K562 (cell line): ENCODE data around the gene TXNRD2. TPM values are rescaled to one million over a fixed set of nuclear protein-coding genes. Genes with fewer than 3 reads are reported as not detected.

Experiments
- BCOR ChIP-seq: fragments of 450-650 bp; IDR thresholded peaks from 2 replicates; pipeline ENCODE4 v1.6.1; 2016
- ETS2 ChIP-seq: IDR thresholded peaks from 2 replicates; pipeline ENCODE4 v1.6.1; 2016; ENCODE audit warnings: borderline replicate concordance, missing genetic modification characterization, mild to moderate bottlenecking, moderate library complexity, missing compliant biosample characterization; ENCODE audit not compliant: poor library complexity, severe bottlenecking
- ETV6 ChIP-seq, 3 experiments: fragments of 150-350 bp in 1 of 3; sonication (generic) in 1 of 3; formaldehyde crosslinking in 1 of 3; IDR thresholded peaks; 2 replicates each; pipeline versions ENCODE4 v1.6.1 to v1.8.0; 2014 to 2022; ENCODE audit warnings: borderline replicate concordance in 2 of 3, low read depth in 2 of 3, antibody characterized with exemption in 1 of 3, low read length in 1 of 3, mild to moderate bottlenecking in 1 of 3, missing genetic modification reagents in 1 of 3
- ILF3 ChIP-seq: fragments of 450-650 bp; IDR thresholded peaks from 2 replicates; pipeline ENCODE4 v1.6.1; 2018; ENCODE audit warnings: antibody characterized with exemption, mild to moderate bottlenecking, moderate library complexity, borderline replicate concordance
- KLF1 ChIP-seq: fragments of 450-650 bp; IDR thresholded peaks from 2 replicates; pipeline ENCODE4 v1.6.1; 2016; ENCODE audit warnings: missing genetic modification characterization, missing compliant biosample characterization
- KLF13 ChIP-seq: fragments of 450-650 bp; IDR thresholded peaks from 2 replicates; pipeline ENCODE4 v1.6.1; 2016; ENCODE audit warnings: missing genetic modification characterization, low read depth, mild to moderate bottlenecking, missing compliant biosample characterization, moderate library complexity, borderline replicate concordance
- MCM5 ChIP-seq: fragments of 450-650 bp; IDR thresholded peaks from 2 replicates; pipeline ENCODE4 v1.6.1; 2016; ENCODE audit warnings: low read depth
- NCOA1 ChIP-seq: fragments of 450-650 bp; IDR thresholded peaks from 2 replicates; pipeline ENCODE4 v1.6.1; 2016; ENCODE audit warnings: low read depth
- RAD51 ChIP-seq: fragments of 450-650 bp; IDR thresholded peaks from 2 replicates; pipeline ENCODE4 v1.7.1; 2016; ENCODE audit warnings: low read depth, mild to moderate bottlenecking, borderline replicate concordance
- SMC3 ChIP-seq: conservative IDR thresholded peaks from 2 replicates; pipeline ENCODE4 v1.6.1; 2011; ENCODE audit warnings: low read depth, low read length, improper control_type of control experiment; ENCODE audit not compliant: insufficient read depth
- SRSF7 ChIP-seq: fragments of 200-400 bp; formaldehyde crosslinking; optimal IDR thresholded peaks from 2 replicates; pipeline ENCODE3; 2017; ENCODE audit warnings: mild to moderate bottlenecking, low read depth, low read length
- TBL1XR1 ChIP-seq, 2 experiments: IDR thresholded peaks; 2 replicates each; pipeline ENCODE4 v1.6.1; 2012; ENCODE audit warnings: improper control_type of control experiment in 2 of 2, low read length in 2 of 2, mild to moderate bottlenecking in 1 of 2
- TRIM28 ChIP-seq: fragments of 450-650 bp; IDR thresholded peaks from 2 replicates; pipeline ENCODE4 v1.6.1; 2017
- ZNF384 ChIP-seq: IDR thresholded peaks from 2 replicates; pipeline ENCODE4 v1.6.1; 2012; ENCODE audit warnings: low read depth, low read length, improper control_type of control experiment
- polyA plus RNA-seq, 8 experiments: library from polyadenylated mRNA; depleted of rRNA in 4 of 8; stranded (reverse) in 5 of 8; unstranded in 3 of 8; fragments of >200 nt; fragmentation: Nextera tagmentation in 2 of 8; fragmentation: Illumina TruSeq in 1 of 8; extraction: Ambion mirVana in 2 of 8; extraction: Trizol in 1 of 8; gene quantifications; 2 replicates each; pipeline versions ENCODE4 v1.2.1 to v1.2.3, GENCODE V29; 2011 to 2014; ENCODE audit warnings: inconsistent platforms in 1 of 8, missing spikeins in 1 of 8
- total RNA-seq, 7 experiments: library from RNA; depleted of rRNA in 6 of 7; stranded (reverse); fragments of >200 nt in 6 of 7; fragmentation: Illumina TruSeq in 2 of 7; extraction: Trizol in 2 of 7; gene quantifications; 2 replicates each; pipeline versions ENCODE4 v1.2.1 to v1.2.3, GENCODE V29; 2011 to 2021; ENCODE audit warnings: low replicate concordance in 1 of 7
- TF ChIP-seq, protein P1 (sequence below): fragments of 250-450 bp; sonication (Bioruptor Pico); IDR thresholded peaks from 2 replicates; pipeline ENCODE4 v1.4.0; 2020
- TF ChIP-seq, protein P2 (sequence below), 2 experiments: fragments of 450-650 bp in 1 of 2; sonication (generic) in 1 of 2; formaldehyde crosslinking in 1 of 2; IDR thresholded peaks in 1 of 2; conservative IDR thresholded peaks in 1 of 2; 2 replicates each; pipeline versions ENCODE4 v1.6.1 to v1.8.1; 2016 to 2023; ENCODE audit warnings: mild to moderate bottlenecking in 2 of 2, moderate library complexity in 2 of 2, inconsistent platforms in 1 of 2, missing genetic modification reagents in 1 of 2
- TF ChIP-seq, protein P3 (sequence below): fragments of 450-650 bp; IDR thresholded peaks from 2 replicates; pipeline ENCODE4 v1.6.1; 2017; ENCODE audit warnings: mild to moderate bottlenecking, moderate library complexity

The TXNRD2 gene
- total and polyA plus RNA-seq, 9 of the 15 experiments (the other 6 are each of a cell fraction or from before 2014, with no cell fraction given) = 3.3 to 80.2 (median 49.4) TPM

DNA sequence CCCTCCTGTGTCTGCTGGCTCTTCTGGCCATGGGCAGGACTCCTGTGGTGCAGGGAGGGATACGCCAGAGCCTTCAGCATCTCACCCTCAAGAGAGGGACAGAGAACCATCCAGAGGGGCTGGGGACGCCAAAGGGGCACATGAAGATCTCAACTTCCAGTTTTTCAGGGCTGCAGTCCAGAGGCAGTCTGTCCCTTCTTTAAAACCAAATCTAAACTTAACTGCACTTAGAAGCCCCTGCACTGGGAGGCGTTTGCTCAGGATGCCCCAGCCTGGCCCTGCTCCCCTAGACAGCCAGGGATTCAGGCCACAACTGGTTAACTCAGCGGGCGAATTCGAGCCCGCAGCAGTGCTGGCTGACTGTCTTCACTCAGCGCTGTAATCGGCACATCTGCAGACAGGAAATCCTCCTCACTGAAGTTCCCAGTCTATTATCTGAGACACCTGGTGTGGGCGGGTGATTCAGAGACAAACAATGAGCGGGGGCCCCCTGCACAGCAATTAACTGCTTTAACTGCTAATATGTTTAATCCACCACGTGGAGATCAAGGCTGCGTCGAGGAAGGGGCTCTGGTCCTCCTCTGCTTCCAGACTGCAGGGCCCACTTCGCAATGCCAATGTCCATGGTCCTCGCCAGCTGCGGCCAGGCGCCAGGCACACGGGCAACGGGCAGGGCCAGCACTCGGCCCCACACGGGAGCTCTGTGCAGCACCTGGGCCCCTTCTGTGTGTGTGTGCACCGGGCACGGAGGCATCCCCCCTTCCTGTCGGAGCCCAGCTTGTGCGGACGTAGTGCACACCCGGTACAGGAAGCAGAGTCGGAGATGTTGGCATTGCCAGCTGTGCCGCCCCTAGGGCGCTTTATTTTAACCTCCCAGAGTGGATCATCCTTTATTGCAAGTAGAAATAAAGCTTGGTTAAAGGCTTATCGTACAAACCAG lies 50.0 kb downstream of the TXNRD2 start (continued):
- TF ChIP-seq, protein P1, sequence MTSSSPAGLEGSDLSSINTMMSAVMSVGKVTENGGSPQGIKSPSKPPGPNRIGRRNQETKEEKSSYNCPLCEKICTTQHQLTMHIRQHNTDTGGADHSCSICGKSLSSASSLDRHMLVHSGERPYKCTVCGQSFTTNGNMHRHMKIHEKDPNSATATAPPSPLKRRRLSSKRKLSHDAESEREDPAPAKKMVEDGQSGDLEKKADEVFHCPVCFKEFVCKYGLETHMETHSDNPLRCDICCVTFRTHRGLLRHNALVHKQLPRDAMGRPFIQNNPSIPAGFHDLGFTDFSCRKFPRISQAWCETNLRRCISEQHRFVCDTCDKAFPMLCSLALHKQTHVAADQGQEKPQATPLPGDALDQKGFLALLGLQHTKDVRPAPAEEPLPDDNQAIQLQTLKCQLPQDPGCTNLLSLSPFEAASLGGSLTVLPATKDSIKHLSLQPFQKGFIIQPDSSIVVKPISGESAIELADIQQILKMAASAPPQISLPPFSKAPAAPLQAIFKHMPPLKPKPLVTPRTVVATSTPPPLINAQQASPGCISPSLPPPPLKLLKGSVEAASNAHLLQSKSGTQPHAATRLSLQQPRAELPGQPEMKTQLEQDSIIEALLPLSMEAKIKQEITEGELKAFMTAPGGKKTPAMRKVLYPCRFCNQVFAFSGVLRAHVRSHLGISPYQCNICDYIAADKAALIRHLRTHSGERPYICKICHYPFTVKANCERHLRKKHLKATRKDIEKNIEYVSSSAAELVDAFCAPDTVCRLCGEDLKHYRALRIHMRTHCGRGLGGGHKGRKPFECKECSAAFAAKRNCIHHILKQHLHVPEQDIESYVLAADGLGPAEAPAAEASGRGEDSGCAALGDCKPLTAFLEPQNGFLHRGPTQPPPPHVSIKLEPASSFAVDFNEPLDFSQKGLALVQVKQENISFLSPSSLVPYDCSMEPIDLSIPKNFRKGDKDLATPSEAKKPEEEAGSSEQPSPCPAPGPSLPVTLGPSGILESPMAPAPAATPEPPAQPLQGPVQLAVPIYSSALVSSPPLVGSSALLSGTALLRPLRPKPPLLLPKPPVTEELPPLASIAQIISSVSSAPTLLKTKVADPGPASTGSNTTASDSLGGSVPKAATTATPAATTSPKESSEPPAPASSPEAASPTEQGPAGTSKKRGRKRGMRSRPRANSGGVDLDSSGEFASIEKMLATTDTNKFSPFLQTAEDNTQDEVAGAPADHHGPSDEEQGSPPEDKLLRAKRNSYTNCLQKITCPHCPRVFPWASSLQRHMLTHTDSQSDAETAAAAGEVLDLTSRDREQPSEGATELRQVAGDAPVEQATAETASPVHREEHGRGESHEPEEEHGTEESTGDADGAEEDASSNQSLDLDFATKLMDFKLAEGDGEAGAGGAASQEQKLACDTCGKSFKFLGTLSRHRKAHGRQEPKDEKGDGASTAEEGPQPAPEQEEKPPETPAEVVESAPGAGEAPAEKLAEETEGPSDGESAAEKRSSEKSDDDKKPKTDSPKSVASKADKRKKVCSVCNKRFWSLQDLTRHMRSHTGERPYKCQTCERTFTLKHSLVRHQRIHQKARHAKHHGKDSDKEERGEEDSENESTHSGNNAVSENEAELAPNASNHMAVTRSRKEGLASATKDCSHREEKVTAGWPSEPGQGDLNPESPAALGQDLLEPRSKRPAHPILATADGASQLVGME (CRISPR knock-in tag) = peak; percentile 72; the same call in 1 of the 2 replicates
- TF ChIP-seq BCOR = peak; percentile 99
- TF ChIP-seq, protein P2, sequence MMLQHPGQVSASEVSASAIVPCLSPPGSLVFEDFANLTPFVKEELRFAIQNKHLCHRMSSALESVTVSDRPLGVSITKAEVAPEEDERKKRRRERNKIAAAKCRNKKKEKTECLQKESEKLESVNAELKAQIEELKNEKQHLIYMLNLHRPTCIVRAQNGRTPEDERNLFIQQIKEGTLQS (IDR thresholded peaks at IDR 0.05) = peak; percentile 89
- TF ChIP-seq, protein P2 (CRISPR knock-in tag; conservative IDR thresholded peaks at IDR 0.05) = peak; percentile 95
- TF ChIP-seq RAD51 = no peak
- 0 out of 2 replicates have a peak, but pooled peaks have one; percentile 46 for TF ChIP-seq ZNF384
- TF ChIP-seq ETV6 (IDR thresholded peaks at IDR 0.05; ENCODE audit: borderline replicate concordance in 1 of 2, low read depth in 2 of 2, low read length in 1 of 2) = 0 out of 4 replicates have a peak, but pooled peaks of 1 of the 2 experiments have one; percentile 22
- TF ChIP-seq ETV6 (CRISPR knock-in tag; IDR thresholded peaks at IDR 0.05; ENCODE audit: borderline replicate concordance) = no peak
- TF ChIP-seq KLF13 (tag) = no peak; the same call in 1 of the 2 replicates
- no peak for TF ChIP-seq SRSF7
- TF ChIP-seq TBL1XR1 (IDR thresholded peaks at IDR 0.05; ENCODE audit: low read length in 2 of 2) = peak; percentile 100
- TF ChIP-seq TRIM28 = peak; percentile 94
- TF ChIP-seq ILF3 = no peak; the same call in 1 of the 2 replicates
- TF ChIP-seq MCM5 = no peak
- TF ChIP-seq NCOA1 = peak; percentile 89; the same call in 1 of the 2 replicates
- TF ChIP-seq SMC3 = no peak; the same call in 1 of the 2 replicates
- TF ChIP-seq, protein P3, sequence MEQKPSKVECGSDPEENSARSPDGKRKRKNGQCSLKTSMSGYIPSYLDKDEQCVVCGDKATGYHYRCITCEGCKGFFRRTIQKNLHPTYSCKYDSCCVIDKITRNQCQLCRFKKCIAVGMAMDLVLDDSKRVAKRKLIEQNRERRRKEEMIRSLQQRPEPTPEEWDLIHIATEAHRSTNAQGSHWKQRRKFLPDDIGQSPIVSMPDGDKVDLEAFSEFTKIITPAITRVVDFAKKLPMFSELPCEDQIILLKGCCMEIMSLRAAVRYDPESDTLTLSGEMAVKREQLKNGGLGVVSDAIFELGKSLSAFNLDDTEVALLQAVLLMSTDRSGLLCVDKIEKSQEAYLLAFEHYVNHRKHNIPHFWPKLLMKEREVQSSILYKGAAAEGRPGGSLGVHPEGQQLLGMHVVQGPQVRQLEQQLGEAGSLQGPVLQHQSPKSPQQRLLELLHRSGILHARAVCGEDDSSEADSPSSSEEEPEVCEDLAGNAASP = no peak
- TF ChIP-seq ETS2 (tag) = no peak
- peak; percentile 89; the same call in 1 of the 2 replicates for TF ChIP-seq KLF1
